OCI-LY3 (cell line): ENCODE results near the gene PDS5B.

Source experiments
- H2AFZ ChIP-seq: fragments of 200-600, 300-600 bp; shearing (Covaris generic); 2 replicates; pipeline ENCODE4 v1.6.0; 2014; ENCODE audit warnings: antibody characterized with exemption, low read depth, low read length
- H3K27ac ChIP-seq: fragments of 200-600, 300-600 bp; sonication (generic); 2 replicates; pipeline ENCODE4 v1.5.1; 2014; ENCODE audit warnings: mild to moderate bottlenecking, low read length, moderate library complexity, mixed read lengths
- H3K27me3 ChIP-seq: fragments of 200-600, 300-600 bp; sonication (generic); 2 replicates; pipeline ENCODE4 v1.6.1; 2014; ENCODE audit warnings: low read depth, low read length, mixed read lengths
- H3K36me3 ChIP-seq: fragments of 200-600, 300-600 bp; sonication (generic); replicated peaks from 2 replicates; pipeline ENCODE3; 2014; ENCODE audit warnings: low read depth, low read length, mixed read lengths
- H3K4me1 ChIP-seq: fragments of 300-600, 200-600 bp; sonication (generic); 2 replicates; pipeline ENCODE4 v1.6.1; 2014; ENCODE audit warnings: low read length, mixed read lengths
- H3K4me2 ChIP-seq: fragments of 200-600, 300-600 bp; sonication (generic); 2 replicates; pipeline ENCODE4 v1.6.1; 2014; ENCODE audit warnings: low read length, mixed read lengths
- H3K4me3 ChIP-seq: fragments of 300-600, 200-600 bp; sonication (generic); 2 replicates; pipeline ENCODE4 v1.5.1; 2014; ENCODE audit warnings: antibody characterized with exemption, mild to moderate bottlenecking, low read length, moderate library complexity
- H3K79me2 ChIP-seq: fragments of 300-600, 200-600 bp; shearing (Covaris generic); 2 replicates; pipeline ENCODE4 v1.6.1; 2014; ENCODE audit warnings: mild to moderate bottlenecking, low read length, mixed read lengths
- H3K9ac ChIP-seq: fragments of 300-600, 200-600 bp; shearing (Covaris generic); 2 replicates; pipeline ENCODE4 v1.6.0; 2014; ENCODE audit warnings: mild to moderate bottlenecking, low read length, moderate library complexity
- H3K9me3 ChIP-seq: fragments of 200-600, 300-600 bp; shearing (Covaris generic); 2 replicates; pipeline ENCODE4 v1.6.1; 2014; ENCODE audit warnings: low read length, mixed read lengths; ENCODE audit not compliant: insufficient read depth
- H4K20me1 ChIP-seq: fragments of 200-600, 300-600 bp; sonication (generic); 2 replicates; pipeline ENCODE4 v1.6.1; 2016; ENCODE audit warnings: low read length, mixed read lengths; ENCODE audit not compliant: insufficient read depth
- CTCF ChIP-seq: fragments of 200-600, 300-600 bp; sonication (generic); IDR thresholded peaks from 2 replicates; pipeline ENCODE4 v1.5.1; 2014; ENCODE audit warnings: antibody characterized with exemption, low read length, low read depth
- EZH2phosphoT487 ChIP-seq: fragments of 200-600 bp; shearing (Covaris generic); IDR thresholded peaks from 2 replicates; pipeline ENCODE4 v1.6.1; 2018; ENCODE audit warnings: antibody characterized with exemption, mixed run types, low read depth

PDS5B gene

GRCh38 chr13:32590266-32590665 is 4.0 kb downstream of the PDS5B start:
- Histone ChIP-seq H3K27ac (no peak overlapping the region), H4K20me1 (peaks cover 64% of the 10 kb centered on the region), H3K4me1 (peaks cover 19% of the 10 kb centered on the region), H3K36me3 (peaks cover under 1% of the 10 kb centered on the region), H3K4me2 (no peak overlapping the region), H3K9ac (no peak overlapping the region), H2AFZ (no peak overlapping the region), H3K27me3 (peaks cover under 1% of the 10 kb centered on the region; the same call in 1 of the 2 replicates), H3K4me3 (no peak overlapping the region), H3K9me3 (no peaks in the 10 kb centered on the region), H3K79me2 (peaks cover 84% of the 10 kb centered on the region)
- TF ChIP-seq CTCF = no peak
- TF ChIP-seq EZH2phosphoT487 = no peak

GRCh38 chr13:32592082-32592481 is 5.8 kb downstream of the PDS5B start:
- Histone ChIP-seq H3K4me1 (peaks cover 17% of the 10 kb centered on the region), H3K79me2 (peaks cover 100% of the 10 kb centered on the region), H3K4me2 (no peak overlapping the region), H2AFZ (no peak overlapping the region), H3K27me3 (no peaks in the 10 kb centered on the region), H3K27ac (no peak overlapping the region), H3K9ac (no peak overlapping the region), H3K9me3 (no peaks in the 10 kb centered on the region), H3K4me3 (no peak overlapping the region), H3K36me3 (peaks cover 3% of the 10 kb centered on the region), H4K20me1 (peaks cover 78% of the 10 kb centered on the region)
- TF ChIP-seq CTCF (no peak), EZH2phosphoT487 (no peak)

- Histone ChIP-seq H3K4me1 (peaks cover 2% of the 10 kb centered on the region; the same call in 1 of the 2 replicates), H2AFZ (no peak overlapping the region), H3K9ac (no peak overlapping the region), H3K4me3 (no peak overlapping the region), H3K27ac (no peak overlapping the region), H3K27me3 (no peaks in the 10 kb centered on the region), H3K9me3 (no peaks in the 10 kb centered on the region), H3K36me3 (peaks cover 3% of the 10 kb centered on the region), H3K4me2 (no peak overlapping the region), H3K79me2 (peaks cover 100% of the 10 kb centered on the region), H4K20me1 (peaks cover 65% of the 10 kb centered on the region)
- no peak for TF ChIP-seq CTCF
- TF ChIP-seq EZH2phosphoT487 = no peak
Observed at GRCh38 chr13:32594157-32594738, 8.0 kb downstream of the PDS5B start.

- TF ChIP-seq EZH2phosphoT487 (no peak), CTCF (no peak)
- Histone ChIP-seq H3K36me3 (peaks cover 6% of the 10 kb centered on the region), H3K27ac (no peak overlapping the region), H2AFZ (no peak overlapping the region), H3K4me3 (no peak overlapping the region), H3K27me3 (no peaks in the 10 kb centered on the region), H4K20me1 (peaks cover 66% of the 10 kb centered on the region), H3K9ac (no peak overlapping the region), H3K79me2 (peaks cover 100% of the 10 kb centered on the region), H3K9me3 (no peaks in the 10 kb centered on the region), H3K4me1 (no peaks in the 10 kb centered on the region), H3K4me2 (no peak overlapping the region)
Observed at GRCh38 chr13:32595306-32595705, 9.1 kb downstream of the PDS5B start.
